Ovary (tissue), 9 donors: ENCODE measurements around the gene ALLC. TPM values are rescaled to one million over a fixed set of nuclear protein-coding genes. Genes with fewer than 3 reads are reported as not detected.

ENCODE experiments used
- DNase-seq, 5 donors: peaks; one replicate each; pipeline ENCODE4 v3.0.0-alpha.2; 2019 to 2020
- H3K27ac ChIP-seq, 2 donors: fragments of 200-600 bp; one replicate each; pipeline versions ENCODE4 v1.5.1 to v1.8.0; 2019 to 2022
- H3K27me3 ChIP-seq: fragments of 200-600 bp; one replicate; pipeline ENCODE4 v1.8.0; 2022
- H3K36me3 ChIP-seq: fragments of 200-600 bp; sonication (generic); one replicate; pipeline ENCODE4 v1.5.1; 2019
- H3K4me1 ChIP-seq: one replicate; pipeline ENCODE4 v1.8.1; 2013; ENCODE audit warnings: mild to moderate bottlenecking, moderate library complexity; ENCODE audit not compliant: insufficient read depth
- H3K4me3 ChIP-seq: fragments of 200-600 bp; sonication (generic); one replicate; pipeline ENCODE4 v1.5.1; 2017
- H3K9me3 ChIP-seq, 2 donors: fragments of 200-600 bp in 1 of 2; sonication (generic) in 1 of 2; one replicate each; pipeline versions ENCODE4 v1.5.1 to v1.8.1; 2013 to 2019; ENCODE audit warnings: mild to moderate bottlenecking in 1 of 2, moderate library complexity in 1 of 2
- EP300 ChIP-seq: sonication (generic); formaldehyde crosslinking; IDR thresholded peaks from one replicate; pipeline ENCODE4 v1.6.1; 2017; ENCODE audit warnings: antibody characterized with exemption
- POLR2A ChIP-seq: fragments of 450-650 bp; IDR thresholded peaks from one replicate; pipeline ENCODE4 v1.6.1; 2017; ENCODE audit warnings: antibody characterized with exemption, mild to moderate bottlenecking, moderate library complexity
- WGBS, 3 donors: extraction: QIAGEN DNeasy Blood & Tissue Kit in 1 of 3; methylation state at CpG; one replicate each; pipeline versions ENCODE4 v1.1.5 to v1.1.7; 2013 to 2017; 5-methylcytosine and 5-hydroxymethylcytosine counted together
- intact Hi-C, 4 donors: fragments of 100-400 bp; cut with DNase I; formaldehyde crosslinking; loops; one replicate each; pipeline versions ENCODE4 v1.11.0 to v1.15.1; 2022 to 2023
- polyA plus RNA-seq, 2 donors: library from polyadenylated mRNA; stranded (reverse); fragments of 200-250 nt in 1 of 2; fragments of 350-450 nt in 1 of 2; fragmentation: Illumina TruSeq in 1 of 2; extraction: RNeasy Lipid Tissue Mini Kit (QIAGEN cat#74804) in 1 of 2; gene quantifications; one replicate each; pipeline ENCODE4 v1.2.3, GENCODE V29; 2013 to 2014
- total RNA-seq, 7 donors: library from RNA; depleted of rRNA in 2 of 7; stranded (reverse); fragments of >200 nt in 2 of 7; fragmentation: NEBNext Ultra II Directional in 3 of 7; extraction: Animal tissue kit (Norgen Biotek cat#: 25700) in 3 of 7; gene quantifications; one replicate each; pipeline versions ENCODE4 v1.1.0 to v1.2.4, GENCODE V29; 2016 to 2023
- TF ChIP-seq, protein P1 (sequence below), 3 donors: fragments of 450-650 bp in 2 of 3; fragments of 200-600 bp in 1 of 3; IDR thresholded peaks; one replicate each; pipeline versions ENCODE4 v1.5.1 to v1.8.0; 2016 to 2022; ENCODE audit warnings: antibody characterized with exemption in 3 of 3, mild to moderate bottlenecking in 1 of 3
- donor health status: DM: no; HTN: no; CAD: no; lungs with moderate emphysema.
- donor health status: DM: no; HTN: no; CAD: no.
- donor health status: Bipolar disorder and iron deficiency.
- donor health status: DM: yes; HTN: yes; CAD: no.
- donor health status: DM: no; HTN: no; CAD: no.
- donor health status: DM: yes; HTN: yes; CAD: no.

Gene ALLC
- total and polyA plus RNA-seq, 9 donors: 0.20 to 1.2 (median 0.76) TPM; not detected in 5

DNA sequence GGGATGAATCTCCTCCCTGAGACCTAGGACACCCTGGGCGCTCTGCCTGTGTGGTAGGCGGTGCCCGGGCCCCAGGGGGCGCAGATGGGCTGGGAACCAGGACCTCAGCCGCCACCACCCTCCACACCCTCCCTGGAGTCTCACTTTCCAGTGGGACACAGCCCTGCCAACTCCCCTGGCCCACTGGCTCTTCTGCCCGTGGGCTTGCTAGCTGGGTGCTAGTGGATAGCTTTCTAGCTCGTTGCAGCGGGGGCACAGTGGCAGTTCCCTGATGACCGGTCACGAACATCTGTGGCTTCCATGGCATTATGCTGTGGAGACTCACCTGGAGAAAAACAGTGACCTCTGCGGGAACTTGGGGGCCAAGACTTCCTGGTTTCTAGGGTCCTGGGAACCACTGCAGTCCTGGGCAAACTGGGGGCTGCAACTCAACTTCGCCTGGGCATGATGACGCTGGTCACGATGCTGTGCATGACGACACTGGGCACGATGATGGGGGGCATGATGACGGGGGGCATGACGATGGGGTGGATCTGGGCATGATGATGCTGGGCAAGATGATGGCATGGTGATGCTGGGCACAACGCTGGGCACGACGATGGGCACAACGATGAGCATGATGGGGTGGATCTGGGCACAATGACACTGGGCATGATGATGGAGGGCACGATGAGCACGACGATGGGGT is 31.0 kb upstream of the ALLC start:
- peak overlapping the region in 1 of 2 donors; percentile 54 for H3K27ac ChIP-seq
- peaks cover 43% of the 10 kb centered on the region for H3K4me1 ChIP-seq
- TF ChIP-seq, protein P1, sequence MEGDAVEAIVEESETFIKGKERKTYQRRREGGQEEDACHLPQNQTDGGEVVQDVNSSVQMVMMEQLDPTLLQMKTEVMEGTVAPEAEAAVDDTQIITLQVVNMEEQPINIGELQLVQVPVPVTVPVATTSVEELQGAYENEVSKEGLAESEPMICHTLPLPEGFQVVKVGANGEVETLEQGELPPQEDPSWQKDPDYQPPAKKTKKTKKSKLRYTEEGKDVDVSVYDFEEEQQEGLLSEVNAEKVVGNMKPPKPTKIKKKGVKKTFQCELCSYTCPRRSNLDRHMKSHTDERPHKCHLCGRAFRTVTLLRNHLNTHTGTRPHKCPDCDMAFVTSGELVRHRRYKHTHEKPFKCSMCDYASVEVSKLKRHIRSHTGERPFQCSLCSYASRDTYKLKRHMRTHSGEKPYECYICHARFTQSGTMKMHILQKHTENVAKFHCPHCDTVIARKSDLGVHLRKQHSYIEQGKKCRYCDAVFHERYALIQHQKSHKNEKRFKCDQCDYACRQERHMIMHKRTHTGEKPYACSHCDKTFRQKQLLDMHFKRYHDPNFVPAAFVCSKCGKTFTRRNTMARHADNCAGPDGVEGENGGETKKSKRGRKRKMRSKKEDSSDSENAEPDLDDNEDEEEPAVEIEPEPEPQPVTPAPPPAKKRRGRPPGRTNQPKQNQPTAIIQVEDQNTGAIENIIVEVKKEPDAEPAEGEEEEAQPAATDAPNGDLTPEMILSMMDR (IDR thresholded peaks at IDR 0.05): no peak
- no peak for TF ChIP-seq POLR2A
- WGBS, 3 donors: 76 to 83% (median 77%) methylated on average over 25 of the region's 25 CpGs
- H3K9me3 ChIP-seq: no peaks in the 10 kb centered on the region
- H3K36me3 ChIP-seq: no peaks in the 10 kb centered on the region
- DNase-seq: peak in 3 of 5 donors; percentile 28 to 69 (median 38)
- intact Hi-C loops: no loop called here
- no peak overlapping the region for H3K4me3 ChIP-seq
- H3K27me3 ChIP-seq: no peaks in the 10 kb centered on the region

- 91 to 98% (median 95%) methylated on average over 21 of the region's 21 CpGs for WGBS, 3 donors
- peak in 3 of 5 donors; percentile 16 to 38 (median 22) for DNase-seq
Observed at GRCh38 chr2:3627500-3628100, 30.4 kb upstream of the ALLC start.

DNA sequence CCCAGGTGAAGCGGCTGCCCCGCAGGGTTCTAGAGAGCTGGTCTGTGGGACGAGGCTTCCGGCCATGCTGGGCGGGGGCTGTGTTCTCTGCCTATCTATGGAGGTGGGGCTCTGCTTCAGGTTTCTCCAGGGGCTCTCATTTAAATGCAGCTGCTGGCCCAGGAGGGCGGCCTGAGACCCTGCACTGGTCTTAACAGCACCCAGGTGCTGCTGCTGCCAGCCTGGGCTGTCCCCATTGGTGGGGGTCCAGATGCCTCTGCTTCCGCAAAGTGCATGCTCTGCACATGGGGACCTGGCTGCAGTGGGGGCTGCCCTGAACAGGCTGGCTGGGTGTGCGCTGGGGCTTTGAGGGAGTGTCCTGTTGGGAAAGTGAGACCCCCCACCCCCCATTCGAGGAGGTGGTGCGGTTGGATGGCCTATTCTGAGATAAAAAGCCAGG is 29.7 kb upstream of the ALLC start:
- DNase-seq: peak in 3 of 5 donors; percentile 14 to 43 (median 31)
- TF ChIP-seq EP300: no peak
- no peak for TF ChIP-seq POLR2A
- TF ChIP-seq, protein P1 (IDR thresholded peaks at IDR 0.05): no peak
- no peaks in the 10 kb centered on the region for H3K9me3 ChIP-seq
- intact Hi-C loops: no loop called here
- no peaks in the 10 kb centered on the region for H3K36me3 ChIP-seq
- peaks cover 54% of the 10 kb centered on the region for H3K4me1 ChIP-seq
- WGBS, 3 donors: 60 to 66% (median 65%) methylated on average over 9 to 10 of the region's 10 CpGs
- H3K4me3 ChIP-seq: no peak overlapping the region
- H3K27ac ChIP-seq: peak overlapping the region in 1 of 2 donors; percentile 12
- H3K27me3 ChIP-seq: no peaks in the 10 kb centered on the region

More at GRCh38 chr2:3627500-3628100, 30.4 kb upstream of the ALLC start:
- Histone ChIP-seq H3K9me3 (no peaks in the 10 kb centered on the region), H3K27me3 (no peaks in the 10 kb centered on the region), H3K36me3 (no peaks in the 10 kb centered on the region), H3K4me1 (peaks cover 49% of the 10 kb centered on the region), H3K27ac (no peak overlapping the region), H3K4me3 (no peak overlapping the region)
- intact Hi-C loops: no loop called here
- TF ChIP-seq, protein P1 (IDR thresholded peaks at IDR 0.05): no peak
- TF ChIP-seq EP300 (no peak), POLR2A (no peak)

DNA sequence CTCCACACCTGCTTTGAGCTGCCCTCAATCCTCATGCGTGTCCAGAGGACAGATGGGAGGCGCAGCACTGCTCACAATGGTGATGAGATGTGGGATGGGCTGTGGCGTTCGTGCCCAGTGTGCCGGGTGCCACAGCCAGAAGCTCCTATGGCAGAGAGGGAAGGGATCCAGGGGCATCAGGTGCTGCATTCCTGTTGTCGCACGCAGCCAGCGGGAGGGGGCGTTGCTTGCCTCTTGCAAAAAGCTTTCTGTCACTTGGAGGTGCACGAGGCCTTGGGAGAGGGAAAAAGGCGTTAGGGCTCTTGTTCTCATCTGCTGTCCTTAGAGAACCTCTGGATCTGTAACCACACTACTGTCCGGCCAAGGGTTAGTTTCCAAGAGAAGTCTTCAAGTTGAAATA is 29.2 kb upstream of the ALLC start:
- peak in 3 of 5 donors; percentile 23 to 54 (median 35) for DNase-seq
- no peaks in the 10 kb centered on the region for H3K27me3 ChIP-seq
- no peaks in the 10 kb centered on the region for H3K36me3 ChIP-seq
- intact Hi-C loops: no loop called here
- no peak overlapping the region for H3K4me3 ChIP-seq
- H3K4me1 ChIP-seq: peaks cover 57% of the 10 kb centered on the region
- no peaks in the 10 kb centered on the region for H3K9me3 ChIP-seq
- WGBS, 3 donors: 28 to 46% (median 38%) methylated on average over 12 of the region's 12 CpGs
- peak overlapping the region in 1 of 2 donors; percentile 12 for H3K27ac ChIP-seq
- TF ChIP-seq, protein P1 (IDR thresholded peaks at IDR 0.05): no peak
- no peak for TF ChIP-seq POLR2A
- TF ChIP-seq EP300: no peak
